HG02938 (cell line): ENCODE measurements around the gene TNFRSF18.

Experiments
- ATAC-seq: cut with Tn5 transposase; IDR thresholded peaks from one replicate; pipeline ENCODE4 v1.9.1; 2021; ENCODE audit warnings: mild to moderate bottlenecking, moderate library complexity; ENCODE audit not compliant: unreplicated experiment

TNFRSF18 gene

GRCh38 chr1:1240822-1241587 is 34.6 kb upstream of the TNFRSF18 start:
- ATAC-seq = no peak

- no peak for ATAC-seq
Observed at GRCh38 chr1:1240348-1240732, 33.9 kb upstream of the TNFRSF18 start.

GRCh38 chr1:1239614-1240347 is 33.4 kb upstream of the TNFRSF18 start:
- ATAC-seq = no peak

- no peak for ATAC-seq
Observed at GRCh38 chr1:1239227-1239613, 32.8 kb upstream of the TNFRSF18 start.

- no peak for ATAC-seq
Observed at GRCh38 chr1:1238702-1239178, 32.3 kb upstream of the TNFRSF18 start.

- no peak for ATAC-seq
Observed at GRCh38 chr1:1237874-1238701, 31.7 kb upstream of the TNFRSF18 start.

- ATAC-seq = no peak
Observed at GRCh38 chr1:1236945-1237873, 30.8 kb upstream of the TNFRSF18 start.

- ATAC-seq = no peak
Observed at GRCh38 chr1:1236176-1236763, 29.9 kb upstream of the TNFRSF18 start.

GRCh38 chr1:1235016-1235744 is 28.8 kb upstream of the TNFRSF18 start:
- no peak for ATAC-seq

GRCh38 chr1:1234180-1234808 is 27.9 kb upstream of the TNFRSF18 start:
- ATAC-seq = no peak

- no peak for ATAC-seq
Observed at GRCh38 chr1:1233567-1233892, 27.1 kb upstream of the TNFRSF18 start.

GRCh38 chr1:1232796-1233566 is 26.6 kb upstream of the TNFRSF18 start:
- ATAC-seq = no peak

GRCh38 chr1:1232208-1232795 is 25.9 kb upstream of the TNFRSF18 start, which contains the start of gene B3GALT6:
TSS of gene B3GALT6 (plus strand) at chr1:1232237. CDS start at chr1:1232279, 42 bp downstream.
- peak; percentile 15 for ATAC-seq

GRCh38 chr1:1231400-1232207 is 25.2 kb upstream of the TNFRSF18 start, which contains the start of gene SDF4:
TSS of gene SDF4 (minus strand) at chr1:1232001. CDS start at chr1:1228772, 3,229 bp downstream.
- ATAC-seq = peak; percentile 85

- ATAC-seq = no peak
Observed at GRCh38 chr1:1230656-1231399, 24.4 kb upstream of the TNFRSF18 start.

GRCh38 chr1:1229770-1230169 is 23.4 kb upstream of the TNFRSF18 start:
- no peak for ATAC-seq
